ENCODE results near the gene CAVIN3. TPM values are rescaled to one million over a fixed set of nuclear protein-coding genes. Genes with fewer than 3 reads are reported as not detected.

Gene CAVIN3
- total RNA-seq, 1 experiment from 2014 or later = 18.6 TPM

- no peak for TF ChIP-seq YY1 (IDR thresholded peaks at IDR 0.05; ENCODE audit: extremely low read depth, insufficient replicate concordance, low read depth, low read length)
Observed at GRCh38 chr11:6303661-6304060, 16.6 kb downstream of the CAVIN3 start (continued).

GRCh38 chr11:6301096-6301495 lies 19.2 kb downstream of the CAVIN3 start:
- Histone ChIP-seq H3K9me2 (ENCODE audit: insufficient read depth) (no peaks in the 10 kb centered on the region), H3K9ac (ENCODE audit: low read length) (no peak overlapping the region), H3K4me3 (replicated peaks in 1 of 2; ENCODE audit: low read depth in 1 of 2, low read length in 2 of 2) (no peak overlapping the region), H4K20me1 (ENCODE audit: insufficient read depth) (no peaks in the 10 kb centered on the region), H3K4me2 (ENCODE audit: low read length) (no peak overlapping the region), H3K27ac (ENCODE audit: low read depth, low read length) (no peak overlapping the region), H3K4me1 (ENCODE audit: control insufficient read depth in 1 of 2, insufficient read depth in 2 of 2, low read length in 2 of 2) (no peaks in the 10 kb centered on the region), H3K27me3 (ENCODE audit: insufficient read depth, low read length) (no peaks in the 10 kb centered on the region), H2AFZ (ENCODE audit: low read depth, low read length, poor library complexity, severe bottlenecking) (no peak overlapping the region), H3K9me3 (ENCODE audit: control insufficient read depth in 1 of 2, insufficient read depth in 1 of 2, low read depth in 1 of 2, low read length in 2 of 2) (no peaks in the 10 kb centered on the region), H3K79me2 (ENCODE audit: insufficient read depth, low read length) (no peaks in the 10 kb centered on the region), H3K36me3 (ENCODE audit: control insufficient read depth in 1 of 2, insufficient read depth in 2 of 2, low read length in 2 of 2) (no peaks in the 10 kb centered on the region)
- ChIA-PET CTCF (no interaction called here), RAD21 (ENCODE audit: low non-redundant PET in 1 of 2, low total read pairs in 2 of 2, uncharacterized antibody in 2 of 2, unreplicated experiment in 2 of 2) (interaction anchor here in 1 of 2 experiments (0.7 kb wide), 1 partner anchor 151 kb away, joined by 4 read pairs; no protein-coding TSS in a partner anchor), POLR2A (no interaction called here)
- intact Hi-C loops (cut with micrococcal nuclease) = no loop called here
- no TSS peak for BruUV-seq (replicated peaks)
- TF ChIP-seq POLR2AphosphoS5 (IDR thresholded peaks at IDR 0.05; ENCODE audit: low read depth, low read length) = no peak
- no peak for TF ChIP-seq EZH2 (IDR thresholded peaks at IDR 0.05)
- TF ChIP-seq, protein P1, sequence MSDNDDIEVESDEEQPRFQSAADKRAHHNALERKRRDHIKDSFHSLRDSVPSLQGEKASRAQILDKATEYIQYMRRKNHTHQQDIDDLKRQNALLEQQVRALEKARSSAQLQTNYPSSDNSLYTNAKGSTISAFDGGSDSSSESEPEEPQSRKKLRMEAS (IDR thresholded peaks at IDR 0.05) = no peak
- no peak for TF ChIP-seq ZFX (IDR thresholded peaks at IDR 0.05)
- TF ChIP-seq SIN3A (IDR thresholded peaks at IDR 0.05; ENCODE audit: low read depth) = no peak
- TF ChIP-seq FOSL1 (IDR thresholded peaks at IDR 0.05; ENCODE audit: low read depth) = no peak
- TF ChIP-seq RAD21 (IDR thresholded peaks at IDR 0.05; ENCODE audit: low read depth) = no peak
- no peak for TF ChIP-seq ATF3 (IDR thresholded peaks at IDR 0.05)
- no peak for TF ChIP-seq CBX3 (IDR thresholded peaks at IDR 0.05; ENCODE audit: low read depth)
- no peak for TF ChIP-seq ELF1 (IDR thresholded peaks at IDR 0.05; ENCODE audit: borderline replicate concordance, low read depth)
- TF ChIP-seq REST (IDR thresholded peaks at IDR 0.05; ENCODE audit: low read depth) = no peak
- TF ChIP-seq ZNF274 (IDR thresholded peaks at IDR 0.05; ENCODE audit: low read depth, low read length) = no peak
- TF ChIP-seq POLR2A (IDR thresholded peaks at IDR 0.05; ENCODE audit: borderline replicate concordance, extremely low read depth, insufficient read depth, insufficient read length) = no peak
- no peak for TF ChIP-seq TCF7L2 (IDR thresholded peaks at IDR 0.05; ENCODE audit: borderline replicate concordance, extremely low read depth, insufficient read depth, insufficient read length)
- TF ChIP-seq, protein P2, sequence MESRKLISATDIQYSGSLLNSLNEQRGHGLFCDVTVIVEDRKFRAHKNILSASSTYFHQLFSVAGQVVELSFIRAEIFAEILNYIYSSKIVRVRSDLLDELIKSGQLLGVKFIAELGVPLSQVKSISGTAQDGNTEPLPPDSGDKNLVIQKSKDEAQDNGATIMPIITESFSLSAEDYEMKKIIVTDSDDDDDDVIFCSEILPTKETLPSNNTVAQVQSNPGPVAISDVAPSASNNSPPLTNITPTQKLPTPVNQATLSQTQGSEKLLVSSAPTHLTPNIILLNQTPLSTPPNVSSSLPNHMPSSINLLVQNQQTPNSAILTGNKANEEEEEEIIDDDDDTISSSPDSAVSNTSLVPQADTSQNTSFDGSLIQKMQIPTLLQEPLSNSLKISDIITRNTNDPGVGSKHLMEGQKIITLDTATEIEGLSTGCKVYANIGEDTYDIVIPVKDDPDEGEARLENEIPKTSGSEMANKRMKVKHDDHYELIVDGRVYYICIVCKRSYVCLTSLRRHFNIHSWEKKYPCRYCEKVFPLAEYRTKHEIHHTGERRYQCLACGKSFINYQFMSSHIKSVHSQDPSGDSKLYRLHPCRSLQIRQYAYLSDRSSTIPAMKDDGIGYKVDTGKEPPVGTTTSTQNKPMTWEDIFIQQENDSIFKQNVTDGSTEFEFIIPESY (IDR thresholded peaks at IDR 0.05; ENCODE audit: extremely low read depth, insufficient replicate concordance, low read length) = no peak
- TF ChIP-seq YY1 (IDR thresholded peaks at IDR 0.05; ENCODE audit: extremely low read depth, insufficient replicate concordance, low read depth, low read length) = no peak
- no peak for TF ChIP-seq CEBPB (IDR thresholded peaks at IDR 0.05; ENCODE audit: low read depth)
- TF ChIP-seq EGR1 (IDR thresholded peaks at IDR 0.05; ENCODE audit: low read depth) = no peak
- ATAC-seq = no peak
- DNase-seq (ENCODE audit: low read depth, low spot score) = no peak

Data from HCT116 (cell line).